NCI-H128 (cell line): Measurements from ENCODE around the gene GPD1L.
"Not testable (repeated sequence)": the region's sequence is repeated elsewhere in the genome, so short reads cannot be mapped to it uniquely, and the experiment has no call there.

Source experiments
- DNase-seq: peaks from one replicate; lab custom pipeline; 2025; ENCODE audit not compliant: unreplicated experiment; lab: John Stamatoyannopoulos, UW

GPD1L gene

DNA sequence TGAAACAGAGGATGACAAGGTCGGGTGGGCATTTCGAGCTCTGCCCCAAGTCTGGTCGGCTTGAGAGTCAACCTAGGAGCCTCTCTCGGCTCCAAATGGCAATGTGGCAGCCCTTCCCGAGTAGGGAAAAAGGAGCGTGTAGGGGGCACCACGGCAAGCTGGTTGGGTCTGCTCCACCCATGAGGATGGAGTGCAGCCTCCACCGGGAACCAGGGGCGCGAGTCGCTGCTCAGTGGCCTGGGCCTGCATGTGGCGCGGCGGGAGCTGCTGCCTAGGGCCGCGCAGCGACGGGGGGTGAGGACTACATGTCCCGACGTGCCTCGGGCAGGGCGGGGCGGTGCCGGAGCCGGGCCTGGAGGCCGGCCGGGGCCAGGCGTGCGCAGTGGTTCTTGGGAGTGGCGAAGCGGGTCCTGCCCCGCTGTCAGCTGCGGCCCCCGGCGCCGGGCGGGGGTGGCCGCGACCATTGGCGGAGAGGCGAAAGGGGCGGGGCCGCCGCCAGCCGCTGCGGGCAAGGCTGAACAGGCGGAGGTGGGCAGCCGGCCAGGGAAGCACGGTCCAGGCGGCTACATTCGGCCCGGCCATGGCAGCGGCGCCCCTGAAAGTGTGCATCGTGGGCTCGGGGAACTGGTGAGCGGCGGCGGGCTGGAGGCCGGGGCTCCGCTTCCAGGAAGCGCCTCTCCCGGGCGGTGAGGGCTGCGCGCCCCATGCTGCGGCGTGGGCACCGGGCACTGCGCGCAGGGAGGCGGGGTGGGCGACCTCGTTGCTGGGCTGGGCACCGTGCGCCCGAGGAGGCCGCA lies at the start of gene GPD1L:
TSS of gene GPD1L (plus strand) at position 489 of the 797 bp plus-strand sequence. CDS start at position 581, 92 bp downstream.
- peak; percentile 73 for DNase-seq

- DNase-seq: not testable (repeated sequence)
Measured at GRCh38 chr3:32058465-32058864, 48.0 kb upstream of the GPD1L start.

- DNase-seq: no peak
Measured at GRCh38 chr3:32062950-32063582, 43.4 kb upstream of the GPD1L start.

- no peak for DNase-seq
Measured at GRCh38 chr3:32066686-32067085, 39.7 kb upstream of the GPD1L start.

GRCh38 chr3:32074194-32074593 lies 32.2 kb upstream of the GPD1L start:
- DNase-seq: not testable (repeated sequence)

GRCh38 chr3:32076566-32076965 lies 29.9 kb upstream of the GPD1L start:
- DNase-seq: no peak

DNA sequence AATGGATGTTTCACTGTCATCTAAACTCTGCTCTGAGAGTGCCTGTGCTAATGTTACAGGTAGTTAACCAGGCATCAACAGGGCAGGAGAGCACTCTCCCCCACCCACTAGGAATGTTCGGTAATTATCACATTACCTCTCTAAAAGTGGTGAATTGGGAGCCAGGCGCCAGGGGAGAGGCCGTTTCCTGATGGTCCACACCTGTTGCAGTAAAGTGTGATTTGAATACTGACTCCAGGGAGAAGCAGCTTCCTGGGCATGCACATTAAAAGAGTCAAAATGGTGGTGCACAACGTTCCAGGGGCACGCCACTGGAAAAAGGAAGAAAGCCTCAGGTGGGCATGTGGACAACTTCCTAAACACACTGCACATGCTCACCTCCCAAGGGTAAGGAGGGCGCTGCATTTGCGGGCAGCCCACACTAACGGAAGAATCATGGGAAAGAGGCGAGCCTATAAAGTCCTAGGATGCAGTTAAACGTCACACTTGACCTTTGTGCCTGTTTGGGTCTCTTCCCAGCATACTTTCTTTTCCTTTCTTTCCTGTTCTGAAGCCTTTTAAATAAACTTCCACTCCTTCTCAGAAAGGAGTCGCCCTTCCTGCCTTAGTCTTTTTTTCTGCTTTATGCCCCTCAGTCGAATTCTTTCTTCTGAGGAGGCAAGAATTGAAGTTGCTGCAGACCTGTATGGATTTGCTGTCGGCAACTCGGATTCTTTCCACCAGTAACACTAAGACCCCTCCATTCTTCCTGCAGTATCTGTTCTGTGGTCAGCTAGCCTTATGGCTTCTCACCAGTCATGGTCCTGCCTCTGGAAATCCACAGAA lies 28.9 kb upstream of the GPD1L start:
- DNase-seq: no peak

DNA sequence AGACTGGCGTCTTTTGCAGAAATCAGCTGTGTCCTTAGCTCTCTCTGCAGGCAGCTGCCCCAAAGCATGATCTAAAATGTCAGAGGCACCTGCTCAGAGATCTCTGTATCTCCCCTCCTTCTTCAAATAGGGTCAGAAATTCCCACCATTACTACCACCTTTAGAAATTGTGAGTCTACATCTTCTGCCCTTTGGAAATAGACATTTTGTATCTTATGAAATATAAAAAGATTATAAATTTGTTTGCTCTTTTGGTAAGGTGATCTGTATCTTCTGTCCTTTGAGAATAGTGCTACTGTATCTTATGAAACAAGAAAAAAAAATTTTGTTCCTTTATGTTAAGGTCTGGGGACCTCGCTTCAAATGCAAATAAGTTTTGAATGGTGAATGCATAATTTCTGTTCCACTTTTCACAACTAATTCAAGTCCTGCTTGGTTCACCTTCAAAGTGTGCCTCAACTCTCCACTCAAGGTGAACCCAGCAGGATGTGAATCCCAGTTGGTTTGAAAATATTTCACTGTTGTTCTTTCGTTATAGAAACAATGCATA lies 28.3 kb upstream of the GPD1L start:
- no peak for DNase-seq

DNA sequence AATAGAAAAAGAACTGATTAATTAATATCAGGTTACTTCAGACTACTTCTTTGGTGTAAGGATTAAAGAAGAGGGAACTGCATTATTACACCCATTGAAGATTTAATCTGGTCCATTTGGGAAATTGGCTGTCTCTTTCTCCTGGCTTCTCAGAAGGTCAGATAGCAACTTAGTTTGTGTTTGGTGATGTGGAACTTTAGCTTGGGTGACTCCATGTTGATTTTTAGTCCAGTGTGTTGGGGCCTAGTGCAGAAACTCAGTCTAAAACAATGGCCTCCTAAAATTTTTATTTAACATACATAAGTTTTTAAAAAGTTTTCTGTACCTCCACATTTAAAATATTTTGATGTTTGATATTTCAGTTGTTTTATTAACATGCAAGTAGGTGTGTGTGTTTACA lies 27.6 kb upstream of the GPD1L start:
- DNase-seq: no peak

DNA sequence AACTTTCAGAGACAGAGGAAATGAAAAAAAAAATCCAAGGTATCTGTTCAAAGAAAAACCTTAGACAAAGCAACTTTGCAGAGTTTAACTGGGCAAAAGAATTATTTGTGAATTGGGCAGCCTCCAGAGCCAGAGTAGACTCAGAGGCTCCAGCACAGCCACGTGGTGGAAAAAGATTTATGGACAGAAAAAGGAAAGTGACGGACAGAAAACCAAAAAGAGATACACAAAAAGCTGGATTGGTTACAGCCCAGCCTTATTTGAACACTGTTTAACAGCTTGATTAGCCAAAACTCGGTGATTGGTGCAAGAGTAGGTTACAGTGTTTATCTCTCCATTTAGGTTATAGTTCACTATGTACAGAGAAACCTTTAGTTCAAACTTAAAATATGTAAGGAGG lies 23.7 kb upstream of the GPD1L start:
- no peak for DNase-seq

GRCh38 chr3:32083702-32084270 lies 22.6 kb upstream of the GPD1L start:
- no peak for DNase-seq

DNA sequence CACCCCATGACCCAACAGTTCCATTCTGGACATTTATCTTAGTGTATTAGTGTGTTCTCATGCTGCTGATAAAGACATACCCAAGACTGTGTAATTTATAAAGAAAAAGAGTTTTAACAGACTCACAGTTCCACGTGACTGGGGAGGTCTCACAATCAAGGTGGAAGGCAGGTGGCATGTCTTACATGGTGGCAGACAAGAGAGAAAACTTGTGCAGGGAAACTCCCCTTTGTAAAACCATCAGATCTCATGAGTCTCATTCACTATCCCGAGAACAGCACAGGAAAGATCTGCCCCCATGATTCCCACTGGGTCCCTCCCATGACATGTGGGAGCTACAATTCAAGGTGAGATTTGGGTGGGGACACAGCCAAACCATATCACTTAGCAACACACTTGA lies 21.6 kb upstream of the GPD1L start:
- DNase-seq: no peak

GRCh38 chr3:32086464-32086863 lies 20.0 kb upstream of the GPD1L start:
- no peak for DNase-seq

DNA sequence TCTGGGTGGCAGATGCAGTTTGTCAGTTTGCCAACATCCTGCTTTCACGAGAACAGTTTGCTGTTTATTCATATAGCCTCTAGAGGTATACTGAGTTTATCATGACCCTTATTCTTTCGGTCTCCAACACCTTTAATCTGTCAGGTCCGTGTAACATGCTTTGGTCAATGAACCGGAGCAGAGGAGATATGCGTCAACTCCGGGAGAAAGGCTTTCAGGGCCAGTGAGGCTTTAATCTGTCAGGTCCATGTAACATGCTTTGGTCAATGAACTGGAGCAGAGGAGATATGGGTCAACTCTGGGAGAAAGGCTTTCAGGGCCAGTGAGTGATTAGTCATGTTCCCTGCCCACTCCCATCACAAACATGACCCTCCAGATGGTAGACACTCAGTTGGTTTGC lies 16.9 kb upstream of the GPD1L start:
- DNase-seq: no peak

GRCh38 chr3:32093204-32093603 lies 13.2 kb upstream of the GPD1L start:
- no peak for DNase-seq

- no peak for DNase-seq
Measured at GRCh38 chr3:32095431-32095830, 11.0 kb upstream of the GPD1L start.

DNA sequence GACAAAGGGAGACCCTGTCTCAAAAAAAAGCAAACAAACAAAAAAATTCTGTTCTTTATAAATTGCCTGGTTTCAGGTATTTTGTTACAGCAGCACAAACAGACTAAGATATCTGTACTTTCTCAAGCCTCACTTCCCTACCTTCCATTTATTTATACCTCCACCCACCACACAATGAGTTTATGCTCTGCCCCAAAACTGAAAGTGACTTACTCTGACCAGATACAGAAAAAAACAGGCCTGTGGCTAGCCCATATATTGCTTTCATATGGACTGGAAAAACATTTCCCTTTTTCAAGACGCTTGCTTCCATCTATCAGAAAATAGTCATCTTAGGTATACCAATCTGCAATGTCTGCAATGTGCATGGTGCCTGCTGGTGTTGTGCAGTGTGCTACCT lies 8.7 kb upstream of the GPD1L start:
- DNase-seq: no peak

GRCh38 chr3:32098528-32098927 lies 7.9 kb upstream of the GPD1L start:
- no peak for DNase-seq

DNA sequence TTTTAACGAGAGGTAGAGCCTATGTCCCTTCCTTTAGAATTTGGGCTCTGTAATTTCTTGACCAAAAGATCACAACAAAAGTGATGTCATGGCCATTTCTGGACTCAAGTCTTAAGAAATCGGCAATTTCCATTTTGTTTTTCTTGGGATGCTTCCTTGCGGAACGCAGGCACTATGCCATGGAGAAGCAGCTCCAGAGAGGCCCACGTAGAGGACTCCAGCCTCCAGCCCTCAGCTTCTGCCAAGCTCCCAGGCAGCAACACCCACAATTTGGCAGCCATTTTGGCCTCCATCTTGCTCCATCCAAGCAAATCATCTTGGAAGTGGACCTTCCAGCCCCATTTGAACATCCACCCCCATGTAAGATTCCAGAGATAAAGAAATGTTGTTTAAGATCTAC lies 6.0 kb upstream of the GPD1L start:
- no peak for DNase-seq

DNA sequence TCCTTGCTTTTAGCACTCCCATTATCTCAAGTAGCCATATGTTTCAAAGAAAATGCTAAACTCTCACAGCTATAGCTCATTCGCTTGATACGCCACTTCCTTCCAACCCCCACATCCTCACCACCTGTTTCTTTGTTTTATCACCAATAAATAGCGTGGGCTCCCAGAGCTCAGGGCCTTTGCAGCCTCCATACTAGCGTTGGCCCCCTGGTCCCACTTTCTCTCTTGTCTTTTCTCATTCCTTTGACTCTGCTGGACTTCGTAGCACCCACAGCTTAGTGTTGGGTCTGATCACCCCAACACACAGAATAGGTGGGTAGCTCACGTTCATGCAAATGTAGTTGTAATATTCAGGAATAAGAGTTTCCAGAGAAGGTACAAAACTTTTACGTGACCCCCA lies 4.1 kb upstream of the GPD1L start:
- no peak for DNase-seq

- no peak for DNase-seq
Measured at GRCh38 chr3:32104492-32104891, 1.9 kb upstream of the GPD1L start.
